Esophagus (tissue), 2 donors: ENCODE measurements around the gene PIP4K2C. TPM values are rescaled to one million over a fixed set of nuclear protein-coding genes. Genes with fewer than 3 reads are reported as not detected.

Source experiments
- H3K27ac ChIP-seq, 2 donors: one replicate each; pipeline ENCODE4 v1.5.1; 2013; ENCODE audit warnings: low read depth in 2 of 2, mild to moderate bottlenecking in 2 of 2, inconsistent platforms in 1 of 2, low read length in 1 of 2, moderate library complexity in 1 of 2
- H3K27me3 ChIP-seq, 2 donors: one replicate each; pipeline ENCODE4 v1.6.1; 2013; ENCODE audit warnings: low read length in 2 of 2, control low read depth in 1 of 2, mild to moderate bottlenecking in 1 of 2; ENCODE audit not compliant: insufficient read depth in 2 of 2, control insufficient read depth in 1 of 2
- H3K36me3 ChIP-seq, 2 donors: one replicate each; pipeline ENCODE4 v1.6.1; 2013; ENCODE audit warnings: low read length in 1 of 2; ENCODE audit not compliant: control insufficient read depth in 2 of 2, insufficient read depth in 2 of 2
- H3K4me1 ChIP-seq, 2 donors: one replicate each; pipeline ENCODE4 v1.6.1; 2013; ENCODE audit warnings: low read length in 1 of 2; ENCODE audit not compliant: control insufficient read depth in 2 of 2, insufficient read depth in 2 of 2
- H3K4me3 ChIP-seq, 2 donors: one replicate each; pipeline ENCODE4 v1.5.1; 2013; ENCODE audit warnings: low read length in 2 of 2, mild to moderate bottlenecking in 2 of 2, low read depth in 1 of 2, moderate library complexity in 1 of 2
- H3K9me3 ChIP-seq, 2 donors: one replicate each; pipeline ENCODE4 v1.6.1; 2013; ENCODE audit warnings: mild to moderate bottlenecking in 2 of 2, low read depth in 1 of 2, low read length in 1 of 2, moderate library complexity in 1 of 2; ENCODE audit not compliant: control insufficient read depth in 2 of 2, insufficient read depth in 1 of 2
- WGBS, 2 donors: extraction: QIAGEN DNeasy Blood & Tissue Kit; methylation state at CpG; one replicate each; pipeline ENCODE4 v1.1.7; 2013; 5-methylcytosine and 5-hydroxymethylcytosine counted together
- polyA plus RNA-seq, 2 donors: library from polyadenylated mRNA; stranded (reverse); fragments of 200-250 nt; gene quantifications; one replicate each; pipeline ENCODE4 v1.2.3, GENCODE V29; 2013
- donor health status: healthy with polysubstance abuse.
- donor health status: Bipolar disorder and iron deficiency.

The PIP4K2C gene
- polyA plus RNA-seq, 2 donors: 9.4 to 20.3 TPM

- Histone ChIP-seq H3K36me3 (peaks cover 0 to 6% of the 10 kb centered on the region in 2 donors), H3K27ac (no peak overlapping the region), H3K4me1 (no peaks in the 10 kb centered on the region), H3K4me3 (no peak overlapping the region), H3K9me3 (no peaks in the 10 kb centered on the region), H3K27me3 (peaks cover 0 to 2% of the 10 kb centered on the region in 2 donors)
- WGBS, 2 donors: 69 to 73% methylated on average over 2 of the region's 2 CpGs
Observed at GRCh38 chr12:57592551-57593165, 1.7 kb downstream of the PIP4K2C start.

GRCh38 chr12:57593187-57593586 is 2.2 kb downstream of the PIP4K2C start:
- 87 to 89% methylated on average over 4 of the region's 4 CpGs for WGBS, 2 donors
- Histone ChIP-seq H3K4me1 (no peaks in the 10 kb centered on the region), H3K9me3 (no peaks in the 10 kb centered on the region), H3K27me3 (no peaks in the 10 kb centered on the region), H3K36me3 (peaks cover 0 to 6% of the 10 kb centered on the region in 2 donors), H3K27ac (no peak overlapping the region), H3K4me3 (no peak overlapping the region)

- WGBS, 2 donors: 63 to 68% methylated on average over 2 of the region's 2 CpGs
- Histone ChIP-seq H3K27ac (no peak overlapping the region), H3K4me3 (no peak overlapping the region), H3K9me3 (no peaks in the 10 kb centered on the region), H3K27me3 (no peaks in the 10 kb centered on the region), H3K36me3 (peaks cover 14 to 23% of the 10 kb centered on the region in 2 donors), H3K4me1 (peaks cover under 1 to 5% of the 10 kb centered on the region in 2 donors)
Observed at GRCh38 chr12:57600395-57600794, 9.4 kb downstream of the PIP4K2C start.

GRCh38 chr12:57602544-57602943 is 11.6 kb downstream of the PIP4K2C start:
- Histone ChIP-seq H3K9me3 (no peaks in the 10 kb centered on the region), H3K27me3 (no peaks in the 10 kb centered on the region), H3K27ac (no peak overlapping the region), H3K36me3 (peaks cover 14 to 17% of the 10 kb centered on the region in 2 donors), H3K4me3 (no peak overlapping the region), H3K4me1 (peaks cover 4 to 5% of the 10 kb centered on the region in 2 donors)

GRCh38 chr12:57603324-57603723 is 12.3 kb downstream of the PIP4K2C start:
- H3K9me3 ChIP-seq: no peaks in the 10 kb centered on the region
- peak overlapping the region; percentile 76 to 84 for H3K27ac ChIP-seq
- H3K27me3 ChIP-seq: no peaks in the 10 kb centered on the region
- H3K4me3 ChIP-seq: no peak overlapping the region
- peaks cover 4 to 5% of the 10 kb centered on the region in 2 donors for H3K4me1 ChIP-seq
- WGBS, 2 donors: 47 to 49% methylated on average over 2 of the region's 2 CpGs
- peaks cover 14 to 17% of the 10 kb centered on the region in 2 donors for H3K36me3 ChIP-seq

GRCh38 chr12:57603815-57604453 is 12.9 kb downstream of the PIP4K2C start:
- H3K27ac ChIP-seq: peak overlapping the region; percentile 84 to 86
- 22 to 32% methylated on average over 6 of the region's 6 CpGs for WGBS, 2 donors
- H3K4me3 ChIP-seq: peak overlapping the region; percentile 50 to 59

GRCh38 chr12:57604454-57604991 is 13.5 kb downstream of the PIP4K2C start, which contains the start of gene DTX3:
TSS of gene DTX3 (plus strand) at chr12:57604824. CDS start at chr12:57606518, 1,694 bp downstream.
- 5 to 7% methylated on average over 24 to 36 of the region's 36 CpGs for WGBS, 2 donors
- H3K27ac ChIP-seq: peak within 1 kb of the TSS; percentile 84 to 86
- H3K4me1 ChIP-seq: peaks cover 4 to 5% of the 10 kb centered on the region in 2 donors
- no peaks in the 10 kb centered on the region for H3K9me3 ChIP-seq
- H3K36me3 ChIP-seq: peaks cover 14 to 15% of the 10 kb centered on the region in 2 donors
- H3K4me3 ChIP-seq: peak within 1 kb of the TSS; percentile 50 to 59
- no peaks in the 10 kb centered on the region for H3K27me3 ChIP-seq

More at GRCh38 chr12:57603815-57604453, 12.9 kb downstream of the PIP4K2C start:
- H3K36me3 ChIP-seq: peaks cover 14 to 17% of the 10 kb centered on the region in 2 donors
- H3K27me3 ChIP-seq: no peaks in the 10 kb centered on the region
- H3K9me3 ChIP-seq: no peaks in the 10 kb centered on the region
- H3K4me1 ChIP-seq: peaks cover 4 to 5% of the 10 kb centered on the region in 2 donors

GRCh38 chr12:57604992-57605810 is 14.2 kb downstream of the PIP4K2C start:
- H3K36me3 ChIP-seq: peaks cover 14 to 15% of the 10 kb centered on the region in 2 donors
- peaks cover 4 to 5% of the 10 kb centered on the region in 2 donors for H3K4me1 ChIP-seq
- H3K9me3 ChIP-seq: no peaks in the 10 kb centered on the region
- peak overlapping the region; percentile 50 to 59 for H3K4me3 ChIP-seq
- no peaks in the 10 kb centered on the region for H3K27me3 ChIP-seq
- H3K27ac ChIP-seq: peak overlapping the region; percentile 84 to 86
- WGBS, 2 donors: 6 to 8% methylated on average over 24 to 25 of the region's 25 CpGs

- WGBS, 2 donors: 59 to 70% methylated on average over 4 of the region's 4 CpGs
- Histone ChIP-seq H3K4me1 (peaks cover 6 to 7% of the 10 kb centered on the region in 2 donors), H3K36me3 (peaks cover 12 to 13% of the 10 kb centered on the region in 2 donors), H3K27me3 (no peaks in the 10 kb centered on the region), H3K4me3 (no peak overlapping the region), H3K9me3 (no peaks in the 10 kb centered on the region), H3K27ac (peak overlapping the region in 1 of 2 donors; percentile 86)
Observed at GRCh38 chr12:57605811-57606311, 14.9 kb downstream of the PIP4K2C start.
